Dermis microvascular lymphatic vessel endothelial cell (primary cell): ENCODE data around the gene PLEKHG1. TPM values are rescaled to one million over a fixed set of nuclear protein-coding genes. Genes with fewer than 3 reads are reported as not detected.
A peak's percentile ranks its signal among the peaks of the same experiment; 100 is the strongest.

Experiments
- DNase-seq, 2 donors: peaks; one replicate each; pipeline versions ENCODE4 v3.0.0 to v3.0.0-alpha.2; 2010; ENCODE audit warnings: low read depth in 2 of 2
- total RNA-seq: library from RNA; depleted of rRNA; stranded (reverse); fragments of >200 nt; gene quantifications from 2 replicates; pipeline ENCODE4 v1.2.1, GENCODE V29; 2014

Gene PLEKHG1
- total RNA-seq, 1 donor from 2014 or later = 19.8 TPM

DNA sequence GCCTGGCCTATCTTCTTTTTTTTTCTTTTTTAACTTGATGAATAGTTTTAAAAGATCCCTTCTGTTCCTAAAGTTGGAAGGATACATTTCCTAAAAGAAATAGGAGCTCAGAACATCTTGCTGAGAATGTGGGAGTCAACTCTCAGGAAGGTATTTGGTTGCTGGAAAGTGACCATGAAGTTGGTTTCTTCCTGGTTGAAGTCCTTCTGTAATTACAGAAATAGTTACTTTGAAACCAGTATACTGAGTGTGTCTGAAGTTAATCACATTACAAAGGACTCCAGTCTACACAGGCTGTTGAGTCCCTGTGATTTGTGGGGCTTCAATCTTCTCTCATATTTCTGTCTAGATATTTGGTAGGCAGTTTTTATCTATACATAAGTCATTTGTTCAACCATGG, 9.8 kb upstream of the PLEKHG1 start:
- no peak for DNase-seq

GRCh38 chr6:150590446-150590845, 9.2 kb upstream of the PLEKHG1 start:
- DNase-seq = no peak

DNA sequence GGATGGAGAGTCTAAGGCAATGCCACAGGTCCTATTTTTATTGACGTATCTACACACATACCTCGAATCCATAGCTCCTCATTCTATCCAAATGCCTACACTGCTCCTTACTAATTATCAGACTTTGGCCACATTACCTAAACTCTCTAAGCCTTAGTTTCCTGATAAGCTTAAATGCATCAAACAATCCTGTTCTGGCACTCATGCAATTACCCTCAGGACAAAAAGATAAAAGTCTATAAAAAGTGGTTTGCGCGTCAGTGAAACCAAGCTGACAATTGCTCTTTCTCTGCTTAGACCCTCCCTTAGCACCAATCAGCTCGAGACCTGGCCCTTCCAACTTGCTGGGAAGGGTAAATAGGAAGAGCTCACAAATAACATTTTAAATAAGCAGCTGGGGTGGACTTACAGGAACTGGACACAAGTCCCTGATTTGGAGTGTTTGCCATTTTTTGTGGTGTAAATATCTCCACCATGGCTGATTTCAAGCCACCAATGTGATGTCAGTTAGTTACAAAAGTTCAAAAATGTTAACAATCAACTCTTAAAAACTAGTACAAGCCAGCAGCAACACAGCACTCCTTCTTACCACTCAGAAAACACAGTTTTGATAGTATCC, 7.2 kb upstream of the PLEKHG1 start:
- DNase-seq = no peak

GRCh38 chr6:150593119-150593518, 6.6 kb upstream of the PLEKHG1 start:
- no peak for DNase-seq

DNA sequence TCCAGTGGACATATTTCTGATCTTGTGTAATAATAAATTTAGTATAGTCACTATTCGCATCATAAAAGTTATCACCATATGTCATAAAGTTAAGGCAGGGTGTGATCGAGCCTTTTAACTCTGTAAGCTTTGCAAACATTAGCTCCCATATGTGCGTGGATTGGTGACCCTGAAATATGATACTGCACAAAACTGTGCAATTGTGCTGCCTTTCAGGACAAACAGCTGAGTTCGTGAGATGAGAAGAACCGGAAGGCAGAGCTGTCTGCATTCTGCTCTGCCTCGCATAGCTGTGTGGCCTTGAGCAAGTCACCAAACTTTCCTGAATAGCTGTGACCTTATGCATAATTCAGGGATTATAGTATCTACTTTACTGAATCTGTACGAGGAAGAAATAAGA, 3.2 kb upstream of the PLEKHG1 start:
- no peak for DNase-seq

DNA sequence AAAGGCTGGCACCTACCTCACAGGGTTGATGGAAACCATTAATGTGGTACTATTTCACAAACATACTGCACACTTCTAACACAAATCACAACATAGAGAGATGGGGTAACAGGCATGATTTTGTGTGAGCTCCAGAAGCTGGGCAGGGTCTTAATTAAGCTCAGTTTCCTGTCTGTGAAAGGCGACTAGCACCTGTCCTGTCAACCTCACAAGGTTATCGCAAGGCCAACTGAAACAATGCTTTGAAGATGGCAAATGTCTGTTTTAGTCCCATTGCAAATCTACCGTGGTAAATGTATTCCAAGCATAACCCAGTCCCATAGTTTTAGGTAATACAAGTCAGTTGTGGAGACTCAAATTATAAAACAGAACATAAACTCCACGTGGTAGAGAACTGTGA, 1.3 kb upstream of the PLEKHG1 start:
- no peak for DNase-seq

GRCh38 chr6:150598858-150599198, 857 bp upstream of the PLEKHG1 start:
- DNase-seq = no peak

GRCh38 chr6:150600010-150600300, 270 bp downstream of the PLEKHG1 start:
- no peak for DNase-seq

DNA sequence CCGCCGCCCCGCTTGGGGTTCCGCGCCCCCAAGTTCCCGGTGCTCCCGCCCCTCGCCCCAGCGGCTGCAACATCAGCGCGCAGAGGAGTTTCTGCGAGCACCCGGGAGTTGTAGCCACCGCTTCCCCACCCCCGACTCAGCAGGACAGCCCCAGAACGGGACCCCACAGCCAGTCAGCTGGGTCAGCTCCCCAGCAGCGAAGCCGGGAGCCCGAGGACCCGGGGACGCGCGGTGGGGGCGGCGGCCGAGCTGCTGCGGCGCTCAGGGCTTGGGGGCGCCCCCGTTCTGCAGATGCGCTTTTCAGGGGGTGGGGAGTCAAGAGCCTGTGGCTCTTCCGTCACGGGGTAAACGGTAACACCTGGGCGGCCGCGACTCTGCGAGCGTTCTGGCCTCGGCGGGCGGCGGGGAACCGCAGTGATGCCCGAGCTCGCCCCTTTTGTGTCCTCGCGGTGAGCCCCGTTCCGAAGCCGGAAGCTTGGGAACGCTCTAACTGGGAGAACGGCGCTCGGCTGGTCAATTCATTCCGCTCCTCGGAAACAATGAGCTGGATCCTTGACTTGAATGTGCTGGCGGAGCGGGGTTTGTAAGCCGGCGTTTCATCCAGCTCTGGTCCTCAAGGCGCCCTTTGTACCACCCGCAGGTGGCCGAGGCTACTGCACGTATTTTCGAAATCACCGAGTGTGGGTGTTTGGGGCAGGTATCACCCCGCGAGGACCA, 774 bp downstream of the PLEKHG1 start:
- DNase-seq = peak; percentile 18 to 76

DNA sequence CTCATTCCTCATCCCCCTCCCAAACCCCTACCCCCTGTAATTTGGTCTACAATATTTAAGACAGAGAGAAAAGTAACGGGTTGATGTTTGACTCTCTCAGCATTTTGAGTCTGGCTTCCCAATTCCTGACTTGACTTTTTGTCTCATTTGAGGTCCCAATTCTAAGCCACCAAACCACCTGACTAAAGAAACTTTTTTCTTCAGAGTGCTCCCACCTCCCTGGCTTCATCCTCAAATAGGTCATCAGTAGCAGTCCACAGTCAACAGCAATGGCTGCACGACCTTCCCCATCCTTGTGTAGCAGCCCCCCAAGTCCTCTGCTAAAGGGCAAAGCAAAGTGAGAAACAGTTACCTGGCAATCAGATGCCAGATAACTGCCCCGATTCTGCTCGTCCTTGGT, 1.8 kb downstream of the PLEKHG1 start:
- DNase-seq = no peak

DNA sequence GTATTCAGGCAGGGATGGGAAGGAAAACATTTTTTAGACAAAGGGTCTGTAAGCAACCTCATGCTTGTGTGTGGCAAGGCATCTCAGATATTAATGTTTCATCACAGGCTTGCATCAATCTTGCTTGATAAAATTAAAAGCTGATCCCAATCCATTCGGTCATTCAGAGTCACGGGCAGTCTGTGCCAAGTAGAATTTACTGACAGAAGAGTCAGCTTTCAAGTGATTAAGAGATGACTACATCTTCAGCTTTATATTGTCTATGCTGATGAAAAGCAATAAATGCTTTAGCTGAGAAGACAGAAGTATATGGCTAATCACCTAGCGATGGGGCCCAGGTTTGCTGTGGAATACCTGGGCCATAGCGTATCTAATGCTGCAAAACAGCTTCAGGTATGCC, 3.5 kb downstream of the PLEKHG1 start:
- DNase-seq = no peak

GRCh38 chr6:150604467-150604866, 4.8 kb downstream of the PLEKHG1 start:
- DNase-seq = no peak

DNA sequence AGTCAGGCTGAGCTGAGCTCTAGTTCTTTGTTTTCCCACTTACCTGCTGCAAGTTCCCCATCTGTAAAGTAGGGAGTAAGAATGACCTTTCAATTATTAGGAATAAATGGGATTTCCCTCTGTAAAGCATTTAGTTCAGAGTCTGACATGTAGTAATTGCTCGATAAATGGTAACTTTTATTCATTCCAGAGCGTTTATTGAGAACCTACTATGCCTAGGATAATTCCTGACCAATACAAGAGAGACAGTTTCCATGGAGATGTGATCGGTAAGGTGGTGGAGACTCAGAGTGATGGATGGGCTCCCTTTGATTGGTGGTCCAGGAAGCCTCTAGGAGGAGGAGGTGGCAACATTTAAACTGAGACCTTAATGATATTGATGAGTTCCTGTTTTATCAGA, 5.6 kb downstream of the PLEKHG1 start:
- no peak for DNase-seq

GRCh38 chr6:150606168-150606591, 6.5 kb downstream of the PLEKHG1 start:
- DNase-seq = no peak

DNA sequence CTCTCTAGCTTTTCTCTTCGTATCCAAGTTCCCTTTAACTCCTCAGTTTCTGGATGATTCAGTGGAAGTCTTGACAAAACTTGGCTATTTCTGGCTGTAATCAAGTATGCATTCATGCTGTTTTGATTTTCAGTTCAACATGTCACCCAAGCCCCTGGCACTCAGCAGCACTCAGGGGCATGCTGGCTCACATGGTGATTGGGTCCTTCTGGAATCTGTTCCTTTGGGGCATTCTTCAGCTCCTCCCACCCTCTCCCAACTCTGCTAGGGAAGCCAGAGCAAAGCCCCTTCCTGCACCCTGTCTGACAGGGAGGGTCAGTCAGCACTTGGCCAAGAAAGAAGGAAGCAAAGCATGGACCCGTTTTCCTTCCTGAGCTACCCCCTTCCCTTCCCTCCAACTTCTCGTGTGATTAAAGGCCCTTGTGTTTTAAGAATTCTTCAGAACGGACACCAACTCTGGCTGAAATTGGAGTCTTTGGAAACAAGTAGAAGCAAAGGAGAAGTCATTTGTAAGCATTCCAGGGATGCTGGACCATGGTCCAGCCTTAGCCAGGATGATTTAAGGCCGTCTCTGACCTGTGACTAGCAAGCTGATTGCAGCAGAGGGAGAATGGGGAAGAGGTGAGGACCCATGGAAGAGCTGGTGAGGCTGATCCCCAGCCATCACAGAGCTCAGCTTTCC, 7.1 kb downstream of the PLEKHG1 start:
- no peak for DNase-seq

DNA sequence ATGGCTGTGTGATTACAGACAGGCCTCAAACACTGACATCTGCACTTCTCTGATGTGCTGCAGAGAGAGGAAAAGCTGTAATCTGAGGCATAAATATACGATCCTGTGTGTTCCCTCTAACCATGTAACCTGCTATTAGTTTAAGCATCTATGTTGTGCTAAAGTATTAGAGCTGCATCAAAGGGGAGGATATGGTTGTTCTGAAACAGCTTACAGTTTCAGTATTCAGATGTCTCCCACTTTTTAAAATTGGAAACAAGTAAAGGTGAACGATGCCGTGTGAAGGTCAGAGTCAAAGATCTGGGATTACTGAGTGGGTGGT, 7.6 kb downstream of the PLEKHG1 start:
- DNase-seq = no peak

- DNase-seq = no peak
These were observed 10.9 kb downstream of the PLEKHG1 start for GRCh38 chr6:150610584-150610983.

GRCh38 chr6:150613269-150613668, 13.6 kb downstream of the PLEKHG1 start:
- DNase-seq = no peak

DNA sequence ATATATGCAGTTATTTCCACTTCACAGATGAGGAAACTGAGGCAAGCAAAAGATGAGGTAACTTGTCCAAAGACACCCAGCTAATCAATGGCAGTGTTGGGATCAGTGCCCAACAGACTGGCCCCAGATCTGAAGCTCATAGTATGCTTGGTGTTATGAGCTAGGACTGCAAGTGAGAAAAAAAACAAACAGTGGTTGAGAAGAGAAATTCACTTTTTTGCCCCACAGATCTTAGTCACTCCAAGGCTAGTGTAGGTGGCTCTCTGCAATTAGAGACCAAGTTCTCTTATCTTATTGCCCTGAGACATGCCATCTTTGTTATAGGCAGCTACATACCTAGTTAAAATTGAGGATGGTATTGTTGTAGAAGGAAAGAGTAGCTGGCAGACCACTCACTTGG, 16.3 kb downstream of the PLEKHG1 start:
- DNase-seq = no peak

DNA sequence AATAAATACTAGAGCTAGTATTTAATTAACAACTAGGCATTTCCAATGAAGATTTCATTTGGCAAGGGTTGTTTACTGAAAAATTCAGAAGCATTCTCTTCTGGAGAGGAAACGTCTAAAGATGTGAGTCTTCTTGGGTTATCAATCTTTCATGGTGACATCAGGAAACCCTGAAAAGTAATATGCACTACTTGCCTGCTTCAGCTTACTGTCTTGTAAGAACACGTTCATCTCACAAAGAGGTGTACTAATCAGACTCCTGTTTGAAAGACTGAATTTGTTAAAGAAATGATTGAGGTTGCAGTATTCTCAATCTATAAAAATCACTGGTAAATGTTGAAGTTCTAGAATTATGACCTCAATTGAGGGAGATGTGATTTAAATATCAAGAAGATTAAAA, 16.9 kb downstream of the PLEKHG1 start:
- DNase-seq = peak in 1 of 2 donors; percentile 21

DNA sequence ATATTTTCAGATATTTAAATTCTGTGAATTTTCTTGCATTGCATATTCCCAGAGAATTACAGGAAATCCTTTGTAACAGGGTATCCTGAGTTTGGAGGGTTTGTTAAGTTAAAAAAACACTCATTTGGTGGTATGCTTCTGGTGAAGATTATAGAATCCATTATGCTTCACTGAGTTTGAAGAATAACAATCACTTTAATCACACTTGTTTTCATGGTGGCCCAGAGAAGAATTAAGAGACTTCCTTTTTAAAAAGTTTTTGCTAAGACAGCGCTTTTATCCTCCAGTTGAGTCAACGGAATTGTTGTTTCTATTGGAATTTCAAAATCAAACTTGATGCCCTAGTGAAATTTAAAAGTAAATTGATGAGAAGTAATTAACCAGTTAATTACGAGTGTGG, 17.4 kb downstream of the PLEKHG1 start:
- peak in 1 of 2 donors; percentile 70 for DNase-seq

DNA sequence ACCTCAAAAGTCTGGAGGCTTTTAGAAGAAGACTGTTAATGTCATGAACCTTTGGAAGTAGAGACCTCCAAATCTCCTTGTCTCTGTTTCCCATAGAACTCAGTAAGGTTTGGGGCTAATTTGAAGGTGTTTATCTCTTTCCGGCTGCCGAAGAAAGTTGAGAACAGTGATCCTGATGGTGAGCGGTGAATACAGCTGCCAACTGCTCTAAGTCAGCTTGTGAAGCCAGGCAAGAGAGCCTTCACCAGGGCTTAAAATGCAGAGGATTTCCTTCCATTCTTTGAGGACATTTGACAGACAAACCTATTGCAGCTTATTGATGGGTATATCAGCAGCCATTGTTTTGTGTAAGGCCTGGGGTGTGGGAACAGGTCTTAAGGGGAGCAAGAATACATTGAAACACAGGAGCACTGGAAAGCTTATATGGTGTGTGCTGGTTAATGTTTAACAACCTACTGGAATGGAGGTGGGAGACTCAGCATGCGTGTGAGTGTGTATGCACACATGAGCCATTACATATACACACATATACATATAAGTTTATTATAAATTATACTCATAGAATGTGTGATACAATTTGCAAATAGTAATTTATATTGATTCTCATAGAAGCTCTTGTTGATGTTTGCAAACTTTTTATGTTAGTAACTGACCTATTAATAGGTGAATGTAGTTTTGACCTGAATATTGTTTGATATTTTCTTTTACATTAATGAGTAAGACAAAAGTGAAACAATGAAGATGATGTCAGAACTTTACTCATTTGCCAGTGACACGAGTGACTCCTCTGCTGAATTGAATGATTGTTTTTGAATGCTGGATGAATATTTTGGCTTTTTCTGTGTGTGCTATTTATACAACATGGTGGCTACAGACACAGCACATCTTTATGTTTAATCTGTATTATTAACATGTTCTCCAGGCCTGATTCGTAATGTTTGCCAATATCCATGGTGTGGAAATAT, 18.1 kb downstream of the PLEKHG1 start:
- peak in 1 of 2 donors; percentile 68 for DNase-seq
